GM23338 (cell line): ENCODE data around the gene SLC7A10. TPM values are rescaled to one million over a fixed set of nuclear protein-coding genes. Genes with fewer than 3 reads are reported as not detected.

Experiments
- ATAC-seq: fragments of 200-7000 bp; cut with Tn5 transposase; 3 replicates; pipeline ENCODE4 v1.9.1; 2020
- DNase-seq: peaks from one replicate; pipeline ENCODE4 v3.0.0-alpha.2; 2015; ENCODE audit warnings: low spot score
- H2AFZ ChIP-seq: fragments of 200-600 bp; sonication (generic); 2 replicates; pipeline ENCODE4 v1.8.0; 2016; ENCODE audit warnings: antibody characterized with exemption, mild to moderate bottlenecking, moderate library complexity
- H3F3A ChIP-seq: fragments of 200-600 bp; sonication (generic); replicated peaks from 2 replicates; pipeline ENCODE4 v1.8.0; 2017; ENCODE audit warnings: antibody characterized with exemption, mixed run types, low read depth
- H3K27ac ChIP-seq: fragments of 200-600 bp; sonication (generic); 2 replicates; pipeline ENCODE4 v1.6.1; 2016; ENCODE audit warnings: low read depth
- H3K27me3 ChIP-seq: fragments of 200-600 bp; sonication (generic); 2 replicates; pipeline ENCODE4 v1.8.0; 2016; ENCODE audit warnings: mild to moderate bottlenecking, mixed run types, moderate library complexity; ENCODE audit not compliant: insufficient read depth
- H3K36me3 ChIP-seq: fragments of 200-600 bp; sonication (generic); 2 replicates; pipeline ENCODE4 v1.8.0; 2016; ENCODE audit warnings: mild to moderate bottlenecking; ENCODE audit not compliant: insufficient read depth
- H3K4me1 ChIP-seq: fragments of 200-600 bp; sonication (generic); 2 replicates; pipeline ENCODE4 v1.8.0; 2016; ENCODE audit warnings: mild to moderate bottlenecking, moderate library complexity; ENCODE audit not compliant: insufficient read depth
- H3K4me2 ChIP-seq: fragments of 200-600 bp; sonication (generic); 2 replicates; pipeline ENCODE4 v1.7.1; 2017; ENCODE audit warnings: mixed run types
- H3K4me3 ChIP-seq: fragments of 200-600 bp; sonication (generic); 2 replicates; pipeline ENCODE4 v1.6.1; 2016; ENCODE audit warnings: mixed run types
- H3K79me2 ChIP-seq: fragments of 200-600 bp; sonication (generic); replicated peaks from 2 replicates; pipeline ENCODE4 v1.8.0; 2017; ENCODE audit warnings: mild to moderate bottlenecking; ENCODE audit not compliant: insufficient read depth
- H3K9me2 ChIP-seq: fragments of 200-600 bp; sonication (generic); 2 replicates; pipeline ENCODE4 v1.8.0; 2017; ENCODE audit not compliant: insufficient read depth
- H4K20me1 ChIP-seq: fragments of 200-600 bp; sonication (generic); replicated peaks from 2 replicates; pipeline ENCODE4 v1.8.0; 2017; ENCODE audit warnings: mild to moderate bottlenecking; ENCODE audit not compliant: insufficient read depth
- H3K27ac Mint-ChIP-seq: 2 replicates; pipeline ENCODE4 v1.8.0; 2020; ENCODE audit warnings: inconsistent platforms, mild to moderate bottlenecking, moderate library complexity, mixed read lengths
- H3K27me3 Mint-ChIP-seq: 3 replicates; pipeline ENCODE4 v1.8.0; 2022; ENCODE audit warnings: low read depth, mild to moderate bottlenecking, moderate library complexity, mixed read lengths, inconsistent platforms; ENCODE audit not compliant: insufficient read depth, poor library complexity
- H3K36me3 Mint-ChIP-seq: 3 replicates; pipeline ENCODE4 v1.8.0; 2021; ENCODE audit warnings: low read depth, mild to moderate bottlenecking, inconsistent platforms, moderate library complexity, mixed read lengths
- H3K4me1 Mint-ChIP-seq: 3 replicates; pipeline ENCODE4 v1.8.0; 2020; ENCODE audit warnings: mild to moderate bottlenecking, inconsistent platforms, mixed read lengths
- H3K4me3 Mint-ChIP-seq: 3 replicates; pipeline ENCODE4 v1.8.0; 2021; ENCODE audit warnings: moderate library complexity, mild to moderate bottlenecking, inconsistent platforms, mixed read lengths
- H3K9me3 Mint-ChIP-seq: 3 replicates; pipeline ENCODE4 v1.8.0; 2020; ENCODE audit warnings: moderate library complexity, mild to moderate bottlenecking, inconsistent platforms, mixed read lengths
- CREB1 ChIP-seq: fragments of 250-450 bp; sonication (Bioruptor Pico); IDR thresholded peaks from 2 replicates; pipeline ENCODE4 v1.5.0; 2020; ENCODE audit warnings: low read depth, mild to moderate bottlenecking, moderate library complexity
- EZH2 ChIP-seq: fragments of 200-600 bp; sonication (generic); IDR thresholded peaks from one replicate; pipeline ENCODE4 v1.8.0; 2017; ENCODE audit warnings: antibody characterized with exemption, mild to moderate bottlenecking, low read depth; ENCODE audit not compliant: unreplicated experiment
- EZH2phosphoT487 ChIP-seq: fragments of 200-600 bp; sonication (generic); IDR thresholded peaks from one replicate; pipeline ENCODE4 v1.8.1; 2018; ENCODE audit warnings: antibody characterized with exemption; ENCODE audit not compliant: unreplicated experiment
- JUNB ChIP-seq: IDR thresholded peaks from one replicate; pipeline ENCODE4 v1.6.1; 2016; ENCODE audit warnings: antibody characterized with exemption; ENCODE audit not compliant: unreplicated experiment
- NANOG ChIP-seq: IDR thresholded peaks from 2 replicates; pipeline ENCODE4 v1.6.1; 2016; ENCODE audit warnings: antibody characterized with exemption, borderline replicate concordance
- POLR2AphosphoS5 ChIP-seq: IDR thresholded peaks from 2 replicates; pipeline ENCODE4 v1.6.1; 2016; ENCODE audit warnings: antibody characterized with exemption, low read depth
- REST ChIP-seq: IDR thresholded peaks from one replicate; pipeline ENCODE4 v1.6.1; 2018; ENCODE audit warnings: antibody characterized with exemption; ENCODE audit not compliant: unreplicated experiment
- STAT1 ChIP-seq: IDR thresholded peaks from one replicate; pipeline ENCODE4 v1.6.1; 2016; ENCODE audit warnings: antibody characterized with exemption; ENCODE audit not compliant: unreplicated experiment
- ZNF331 ChIP-seq: fragments of 250-450 bp; sonication (Bioruptor Pico); IDR thresholded peaks from 2 replicates; pipeline ENCODE4 v1.5.0; 2020; ENCODE audit warnings: low read depth, mild to moderate bottlenecking, moderate library complexity
- polyA plus RNA-seq: library from polyadenylated mRNA; unstranded; fragments of >200 nt; fragmentation: Nextera tagmentation; extraction: Ambion mirVana; gene quantifications from 2 replicates; pipeline ENCODE4 v1.2.1, GENCODE V29; 2016
- total RNA-seq: library from RNA; depleted of rRNA; stranded (reverse); fragments of >200 nt; shearing (Covaris generic); gene quantifications from 2 replicates; pipeline ENCODE4 v1.2.3, GENCODE V29; 2014
- TF ChIP-seq, protein P1 (sequence below): fragments of 250-450 bp; sonication (Bioruptor Pico); IDR thresholded peaks from 2 replicates; pipeline ENCODE4 v1.5.0; 2020; ENCODE audit warnings: mild to moderate bottlenecking, moderate library complexity
- TF ChIP-seq, protein P2 (sequence below): IDR thresholded peaks from 2 replicates; pipeline ENCODE4 v1.6.1; 2016; ENCODE audit warnings: antibody characterized with exemption
- TF ChIP-seq, protein P3 (sequence below), 2 experiments: fragments of 200-600 bp in 1 of 2; sonication (generic) in 1 of 2; conservative IDR thresholded peaks; 2 replicates each; pipeline versions ENCODE4 v1.5.1 to v1.6.1; 2016 to 2017; ENCODE audit warnings: antibody characterized with exemption in 2 of 2, low read depth in 2 of 2, mild to moderate bottlenecking in 2 of 2, moderate library complexity in 1 of 2

SLC7A10 gene
- total and polyA plus RNA-seq, 2 experiments from 2014 or later = 3.3 to 6.3 TPM

DNA sequence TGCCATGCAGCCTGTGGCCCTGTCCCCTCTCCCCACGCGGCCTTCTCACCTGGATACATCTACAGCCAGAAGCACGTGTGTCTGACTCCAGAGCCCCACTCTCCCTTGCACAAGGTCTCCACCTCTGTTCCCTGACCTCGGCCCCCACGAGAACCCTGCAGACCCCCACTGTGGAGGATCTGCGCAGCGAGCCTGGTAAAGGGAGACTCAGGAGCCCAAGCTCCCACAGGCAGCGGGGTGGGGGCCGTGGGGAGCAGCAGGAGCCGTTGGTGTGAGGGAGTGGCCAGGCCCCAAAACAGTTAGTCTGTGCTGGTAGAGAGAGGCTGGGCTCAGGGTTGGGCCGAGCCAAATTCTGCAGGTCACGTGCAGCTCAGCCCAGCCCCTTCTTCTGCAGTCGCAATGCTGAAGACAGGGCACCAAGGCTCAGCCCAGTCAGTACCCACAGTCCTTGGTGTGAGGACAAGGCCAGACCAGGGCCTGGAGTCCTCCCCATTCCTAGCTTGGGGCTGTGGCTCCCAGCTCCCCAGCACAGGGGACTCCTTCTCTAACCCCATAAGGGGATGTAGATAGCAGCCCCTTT is 28.7 kb upstream of the SLC7A10 start:
- Mint-ChIP-seq H3K4me3 (no peak overlapping the region), H3K4me1 (peaks cover 2% of the 10 kb centered on the region; the same call in 1 of the 3 replicates), H3K9me3 (peaks cover 4% of the 10 kb centered on the region; the same call in 2 of the 3 replicates), H3K27me3 (peaks cover 7% of the 10 kb centered on the region), H3K27ac (no peak overlapping the region), H3K36me3 (no peaks in the 10 kb centered on the region)
- Histone ChIP-seq H2AFZ (no peak overlapping the region), H3K36me3 (no peaks in the 10 kb centered on the region; the same call in 1 of the 2 replicates), H3K4me1 (no peaks in the 10 kb centered on the region), H3K27ac (no peak overlapping the region), H3K4me3 (no peak overlapping the region), H3K9me2 (no peaks in the 10 kb centered on the region), H3K27me3 (no peaks in the 10 kb centered on the region), H4K20me1 (no peaks in the 10 kb centered on the region), H3K4me2 (no peak overlapping the region), H3K79me2 (no peaks in the 10 kb centered on the region), H3F3A (no peaks in the 10 kb centered on the region)
- TF ChIP-seq CREB1 (no peak), POLR2AphosphoS5 (no peak), NANOG (no peak), EZH2 (no peak), STAT1 (no peak), JUNB (no peak), REST (no peak), EZH2phosphoT487 (no peak), ZNF331 (CRISPR knock-in tag) (no peak)
- TF ChIP-seq, protein P1, sequence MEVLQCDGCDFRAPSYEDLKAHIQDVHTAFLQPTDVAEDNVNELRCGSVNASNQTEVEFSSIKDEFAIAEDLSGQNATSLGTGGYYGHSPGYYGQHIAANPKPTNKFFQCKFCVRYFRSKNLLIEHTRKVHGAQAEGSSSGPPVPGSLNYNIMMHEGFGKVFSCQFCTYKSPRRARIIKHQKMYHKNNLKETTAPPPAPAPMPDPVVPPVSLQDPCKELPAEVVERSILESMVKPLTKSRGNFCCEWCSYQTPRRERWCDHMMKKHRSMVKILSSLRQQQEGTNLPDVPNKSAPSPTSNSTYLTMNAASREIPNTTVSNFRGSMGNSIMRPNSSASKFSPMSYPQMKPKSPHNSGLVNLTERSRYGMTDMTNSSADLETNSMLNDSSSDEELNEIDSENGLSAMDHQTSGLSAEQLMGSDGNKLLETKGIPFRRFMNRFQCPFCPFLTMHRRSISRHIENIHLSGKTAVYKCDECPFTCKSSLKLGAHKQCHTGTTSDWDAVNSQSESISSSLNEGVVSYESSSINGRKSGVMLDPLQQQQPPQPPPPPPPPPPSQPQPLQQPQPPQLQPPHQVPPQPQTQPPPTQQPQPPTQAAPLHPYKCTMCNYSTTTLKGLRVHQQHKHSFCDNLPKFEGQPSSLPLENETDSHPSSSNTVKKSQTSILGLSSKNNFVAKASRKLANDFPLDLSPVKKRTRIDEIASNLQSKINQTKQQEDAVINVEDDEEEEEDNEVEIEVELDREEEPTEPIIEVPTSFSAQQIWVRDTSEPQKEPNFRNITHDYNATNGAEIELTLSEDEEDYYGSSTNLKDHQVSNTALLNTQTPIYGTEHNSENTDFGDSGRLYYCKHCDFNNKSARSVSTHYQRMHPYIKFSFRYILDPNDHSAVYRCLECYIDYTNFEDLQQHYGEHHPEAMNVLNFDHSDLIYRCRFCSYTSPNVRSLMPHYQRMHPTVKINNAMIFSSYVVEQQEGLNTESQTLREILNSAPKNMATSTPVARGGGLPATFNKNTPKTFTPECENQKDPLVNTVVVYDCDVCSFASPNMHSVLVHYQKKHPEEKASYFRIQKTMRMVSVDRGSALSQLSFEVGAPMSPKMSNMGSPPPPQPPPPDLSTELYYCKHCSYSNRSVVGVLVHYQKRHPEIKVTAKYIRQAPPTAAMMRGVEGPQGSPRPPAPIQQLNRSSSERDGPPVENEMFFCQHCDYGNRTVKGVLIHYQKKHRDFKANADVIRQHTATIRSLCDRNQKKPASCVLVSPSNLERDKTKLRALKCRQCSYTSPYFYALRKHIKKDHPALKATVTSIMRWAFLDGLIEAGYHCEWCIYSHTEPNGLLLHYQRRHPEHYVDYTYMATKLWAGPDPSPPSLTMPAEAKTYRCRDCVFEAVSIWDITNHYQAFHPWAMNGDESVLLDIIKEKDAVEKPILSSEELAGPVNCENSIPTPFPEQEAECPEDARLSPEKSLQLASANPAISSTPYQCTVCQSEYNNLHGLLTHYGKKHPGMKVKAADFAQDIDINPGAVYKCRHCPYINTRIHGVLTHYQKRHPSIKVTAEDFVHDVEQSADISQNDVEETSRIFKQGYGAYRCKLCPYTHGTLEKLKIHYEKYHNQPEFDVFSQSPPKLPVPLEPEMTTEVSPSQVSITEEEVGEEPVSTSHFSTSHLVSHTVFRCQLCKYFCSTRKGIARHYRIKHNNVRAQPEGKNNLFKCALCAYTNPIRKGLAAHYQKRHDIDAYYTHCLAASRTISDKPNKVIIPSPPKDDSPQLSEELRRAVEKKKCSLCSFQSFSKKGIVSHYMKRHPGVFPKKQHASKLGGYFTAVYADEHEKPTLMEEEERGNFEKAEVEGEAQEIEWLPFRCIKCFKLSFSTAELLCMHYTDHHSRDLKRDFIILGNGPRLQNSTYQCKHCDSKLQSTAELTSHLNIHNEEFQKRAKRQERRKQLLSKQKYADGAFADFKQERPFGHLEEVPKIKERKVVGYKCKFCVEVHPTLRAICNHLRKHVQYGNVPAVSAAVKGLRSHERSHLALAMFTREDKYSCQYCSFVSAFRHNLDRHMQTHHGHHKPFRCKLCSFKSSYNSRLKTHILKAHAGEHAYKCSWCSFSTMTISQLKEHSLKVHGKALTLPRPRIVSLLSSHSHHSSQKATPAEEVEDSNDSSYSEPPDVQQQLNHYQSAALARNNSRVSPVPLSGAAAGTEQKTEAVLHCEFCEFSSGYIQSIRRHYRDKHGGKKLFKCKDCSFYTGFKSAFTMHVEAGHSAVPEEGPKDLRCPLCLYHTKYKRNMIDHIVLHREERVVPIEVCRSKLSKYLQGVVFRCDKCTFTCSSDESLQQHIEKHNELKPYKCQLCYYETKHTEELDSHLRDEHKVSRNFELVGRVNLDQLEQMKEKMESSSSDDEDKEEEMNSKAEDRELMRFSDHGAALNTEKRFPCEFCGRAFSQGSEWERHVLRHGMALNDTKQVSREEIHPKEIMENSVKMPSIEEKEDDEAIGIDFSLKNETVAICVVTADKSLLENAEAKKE (CRISPR knock-in tag) = no peak
- TF ChIP-seq, protein P2, sequence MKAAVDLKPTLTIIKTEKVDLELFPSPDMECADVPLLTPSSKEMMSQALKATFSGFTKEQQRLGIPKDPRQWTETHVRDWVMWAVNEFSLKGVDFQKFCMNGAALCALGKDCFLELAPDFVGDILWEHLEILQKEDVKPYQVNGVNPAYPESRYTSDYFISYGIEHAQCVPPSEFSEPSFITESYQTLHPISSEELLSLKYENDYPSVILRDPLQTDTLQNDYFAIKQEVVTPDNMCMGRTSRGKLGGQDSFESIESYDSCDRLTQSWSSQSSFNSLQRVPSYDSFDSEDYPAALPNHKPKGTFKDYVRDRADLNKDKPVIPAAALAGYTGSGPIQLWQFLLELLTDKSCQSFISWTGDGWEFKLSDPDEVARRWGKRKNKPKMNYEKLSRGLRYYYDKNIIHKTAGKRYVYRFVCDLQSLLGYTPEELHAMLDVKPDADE = no peak
- TF ChIP-seq, protein P3, sequence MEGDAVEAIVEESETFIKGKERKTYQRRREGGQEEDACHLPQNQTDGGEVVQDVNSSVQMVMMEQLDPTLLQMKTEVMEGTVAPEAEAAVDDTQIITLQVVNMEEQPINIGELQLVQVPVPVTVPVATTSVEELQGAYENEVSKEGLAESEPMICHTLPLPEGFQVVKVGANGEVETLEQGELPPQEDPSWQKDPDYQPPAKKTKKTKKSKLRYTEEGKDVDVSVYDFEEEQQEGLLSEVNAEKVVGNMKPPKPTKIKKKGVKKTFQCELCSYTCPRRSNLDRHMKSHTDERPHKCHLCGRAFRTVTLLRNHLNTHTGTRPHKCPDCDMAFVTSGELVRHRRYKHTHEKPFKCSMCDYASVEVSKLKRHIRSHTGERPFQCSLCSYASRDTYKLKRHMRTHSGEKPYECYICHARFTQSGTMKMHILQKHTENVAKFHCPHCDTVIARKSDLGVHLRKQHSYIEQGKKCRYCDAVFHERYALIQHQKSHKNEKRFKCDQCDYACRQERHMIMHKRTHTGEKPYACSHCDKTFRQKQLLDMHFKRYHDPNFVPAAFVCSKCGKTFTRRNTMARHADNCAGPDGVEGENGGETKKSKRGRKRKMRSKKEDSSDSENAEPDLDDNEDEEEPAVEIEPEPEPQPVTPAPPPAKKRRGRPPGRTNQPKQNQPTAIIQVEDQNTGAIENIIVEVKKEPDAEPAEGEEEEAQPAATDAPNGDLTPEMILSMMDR (conservative IDR thresholded peaks at IDR 0.05; ENCODE audit: low read depth in 2 of 2) = no peak
- no peak for ATAC-seq
- DNase-seq = no peak
